GM12878 (cell line): ENCODE measurements around the gene SNX30. TPM values are rescaled to one million over a fixed set of nuclear protein-coding genes. Genes with fewer than 3 reads are reported as not detected.

Experiments used
- ATAC-seq: fragments of 200-7000 bp; cut with Tn5 transposase; 3 replicates; pipeline ENCODE4 v1.9.1; 2020; ENCODE audit warnings: mild to moderate bottlenecking, moderate library complexity
- BruUV-seq: library from RNA; stranded (reverse); fragments of 400-500 nt; replicated peaks from 2 replicates; lab custom pipeline; 2021; lab: Mats Ljungman, UMichigan
- CTCF ChIA-PET: fragments of 300-600 bp; sonication (Branson Sonifier 250); formaldehyde crosslinking; extraction: SDS; loops from one replicate; lab custom pipeline; 2021; ENCODE audit warnings: inconsistent platforms; lab: Yijun Ruan, JAX
- POLR2A ChIA-PET: fragments of 350-600 bp; formaldehyde crosslinking; extraction: SDS; loops from one replicate; lab custom pipeline; 2021; ENCODE audit warnings: inconsistent platforms; lab: Charles Lee
- RAD21 ChIA-PET: fragments of 300-600 bp; sonication (Branson Sonifier 250); formaldehyde crosslinking; loops from one replicate; lab custom pipeline; 2023; ENCODE audit warnings: antibody characterized with exemption; ENCODE audit not compliant: unreplicated experiment; lab: Charles Lee
- SMC1A ChIA-PET: fragments of 300-600 bp; sonication (Branson Sonifier 250); formaldehyde crosslinking; loops from one replicate; lab custom pipeline; 2023; ENCODE audit not compliant: unreplicated experiment, uncharacterized antibody; lab: Charles Lee
- DNase-seq: peaks from one replicate; pipeline ENCODE4 v3.0.0-alpha.2; 2011; ENCODE audit warnings: low read depth, low spot score
- FAIRE-seq: peaks from 3 replicates; lab custom pipeline; 2011; peaks lifted over from hg19 to GRCh38; lab: Jason Lieb, UNC
- H2AFZ ChIP-seq: 2 replicates; pipeline ENCODE4 v1.6.0; 2011; ENCODE audit warnings: low read depth, low read length, control low read depth; ENCODE audit not compliant: control insufficient read depth
- H3K27ac ChIP-seq: 2 replicates; pipeline ENCODE4 v1.5.1; 2011; ENCODE audit warnings: control low read depth; ENCODE audit not compliant: control insufficient read depth, insufficient read depth
- H3K27me3 ChIP-seq, 2 experiments: replicated peaks in 1 of 2; 2 replicates each; pipeline versions ENCODE4 v1.6.0 to v1.6.1; 2011; ENCODE audit warnings: low read length in 1 of 2; ENCODE audit not compliant: control insufficient read depth in 2 of 2, insufficient read depth in 2 of 2
- H3K36me3 ChIP-seq, 2 experiments: 2 replicates each; pipeline ENCODE4 v1.5.1; 2011; ENCODE audit warnings: low read length in 1 of 2; ENCODE audit not compliant: control insufficient read depth in 2 of 2, insufficient read depth in 2 of 2
- H3K4me1 ChIP-seq: 2 replicates; pipeline ENCODE4 v1.6.1; 2011; ENCODE audit warnings: mild to moderate bottlenecking, low read length, moderate library complexity, mixed read lengths; ENCODE audit not compliant: control insufficient read depth, insufficient read depth
- H3K4me2 ChIP-seq: 2 replicates; pipeline ENCODE4 v1.6.0; 2011; ENCODE audit warnings: control low read depth; ENCODE audit not compliant: control insufficient read depth, insufficient read depth
- H3K4me3 ChIP-seq: fragments of 200-600 bp; sonication (generic); 2 replicates; pipeline ENCODE4 v1.5.1; 2016
- H3K79me2 ChIP-seq: 2 replicates; pipeline ENCODE4 v1.6.0; 2011; ENCODE audit warnings: low read length; ENCODE audit not compliant: control insufficient read depth, insufficient read depth
- H3K9ac ChIP-seq: 2 replicates; pipeline ENCODE4 v1.8.0; 2011; ENCODE audit warnings: low read length, control low read depth, mixed read lengths; ENCODE audit not compliant: control insufficient read depth, insufficient read depth
- H3K9me3 ChIP-seq: replicated peaks from 3 replicates; pipeline ENCODE4 v1.5.1; 2011; ENCODE audit warnings: mild to moderate bottlenecking, low read length; ENCODE audit not compliant: control insufficient read depth, insufficient read depth
- H4K20me1 ChIP-seq: 2 replicates; pipeline ENCODE4 v1.6.0; 2011; ENCODE audit not compliant: control insufficient read depth, insufficient read depth
- HCFC1 ChIP-seq: fragments of 150-350 bp; IDR thresholded peaks from 2 replicates; pipeline ENCODE4 v1.6.1; 2014; ENCODE audit warnings: low read length
- HDAC6 ChIP-seq: fragments of 200-600 bp; sonication (generic); IDR thresholded peaks from one replicate; pipeline ENCODE4 v1.8.0; 2017; ENCODE audit warnings: antibody characterized with exemption; ENCODE audit not compliant: unreplicated experiment
- KAT2A ChIP-seq: conservative IDR thresholded peaks from 2 replicates; pipeline ENCODE4 v1.6.1; 2011; ENCODE audit warnings: low read depth, low read length; ENCODE audit not compliant: control insufficient read depth
- LARP7 ChIP-seq: fragments of 450-650 bp; IDR thresholded peaks from 2 replicates; pipeline ENCODE4 v1.6.1; 2017; ENCODE audit warnings: mild to moderate bottlenecking
- MTA2 ChIP-seq: fragments of 450-650 bp; IDR thresholded peaks from 2 replicates; pipeline ENCODE4 v1.6.1; 2016; ENCODE audit warnings: low read depth, mild to moderate bottlenecking, moderate library complexity
- PAX8 ChIP-seq: fragments of 450-650 bp; IDR thresholded peaks from 2 replicates; pipeline ENCODE4 v1.6.1; 2017; ENCODE audit warnings: mild to moderate bottlenecking, moderate library complexity
- PML ChIP-seq: IDR thresholded peaks from 2 replicates; pipeline ENCODE4 v1.6.1; 2012; ENCODE audit warnings: low read length, inconsistent platforms
- SIN3A ChIP-seq: IDR thresholded peaks from 2 replicates; pipeline ENCODE4 v1.6.1; 2012; ENCODE audit warnings: low read depth, low read length, improper control_type of control experiment
- SREBF2 ChIP-seq: IDR thresholded peaks from 2 replicates; pipeline ENCODE4 v1.6.1; 2012; ENCODE audit warnings: mild to moderate bottlenecking, low read length
- TARDBP ChIP-seq: IDR thresholded peaks from 2 replicates; pipeline ENCODE4 v1.6.1; 2016; ENCODE audit warnings: borderline replicate concordance
- WGBS: methylation state at CpG from one replicate; pipeline ENCODE4 v1.1.6; 2016; ENCODE audit warnings: low lambda C conversion rate; ENCODE audit not compliant: insufficient replicate concordance, insufficient coverage; ENCODE audit errors: missing lambda C conversion rate; 5-methylcytosine and 5-hydroxymethylcytosine counted together
- in situ Hi-C: fragments of 300-500 bp; cut with MboI; formaldehyde crosslinking; loops from 9 replicates; pipeline ENCODE4 v1.14.3; 2018; ENCODE audit warnings: mixed read lengths
- intact Hi-C: fragments of 100-400 bp; cut with micrococcal nuclease; formaldehyde crosslinking; loops from one replicate; pipeline ENCODE4 v1.14.2; 2022; ENCODE audit not compliant: unreplicated experiment
- polyA plus RNA-seq, 11 experiments: library from polyadenylated mRNA; depleted of rRNA in 4 of 11; unstranded in 6 of 11; stranded (reverse) in 5 of 11; fragments of >200 nt; fragmentation: Nextera tagmentation in 4 of 11; fragmentation: Illumina TruSeq in 1 of 11; extraction: Ambion mirVana in 4 of 11; extraction: Trizol in 1 of 11; gene quantifications; 1 replicate in 1 of 11; 2 replicates in 10 of 11; pipeline versions ENCODE4 v1.2.1 to v1.2.3, GENCODE V29; 2011 to 2016; ENCODE audit warnings: inconsistent platforms in 2 of 11, missing spikeins in 2 of 11, low read depth in 1 of 11
- total RNA-seq, 4 experiments: library from RNA; depleted of rRNA in 3 of 4; stranded (reverse); fragments of >200 nt in 3 of 4; fragmentation: Illumina TruSeq in 1 of 4; extraction: Trizol in 1 of 4; gene quantifications; 2 replicates each; pipeline versions ENCODE4 v1.2.1 to v1.2.3, GENCODE V29; 2013 to 2021
- TF ChIP-seq, protein P1 (sequence below): fragments of 150-350 bp; IDR thresholded peaks from 2 replicates; pipeline ENCODE4 v1.6.1; 2016; ENCODE audit warnings: low read depth, low read length

SNX30 gene
- total and polyA plus RNA-seq, 10 of the 15 experiments (the other 5 are each of a cell fraction or from before 2014, with no cell fraction given), result 0.53 to 4.0 (median 1.5) TPM

DNA sequence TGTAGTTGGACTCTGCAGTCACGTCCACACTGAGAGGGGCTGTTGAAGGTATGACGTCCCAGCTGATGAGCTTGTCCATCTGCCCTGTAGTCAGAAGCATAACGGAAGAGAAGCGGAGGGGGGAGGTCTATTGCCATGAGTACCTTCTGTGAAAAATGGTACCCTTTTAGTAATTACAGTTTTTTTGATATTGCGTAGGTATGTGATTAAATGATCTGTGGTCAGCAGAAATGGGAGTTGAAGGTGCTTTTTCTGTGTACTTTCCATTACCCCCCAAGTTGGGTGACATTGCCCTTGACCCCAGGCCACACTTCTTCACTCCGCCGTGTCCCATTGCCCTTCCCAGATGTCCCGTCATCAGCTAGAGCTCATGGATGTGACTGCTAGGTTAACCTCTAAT lies 45.9 kb downstream of the SNX30 start:
- CTCF ChIA-PET, result no interaction called here
- H3K9me3 ChIP-seq, result no peaks in the 10 kb centered on the region

More for the DNA sequence above, 45.9 kb downstream of the SNX30 start:
- H3K4me3 ChIP-seq, result no peak overlapping the region
- 87% methylated on average over 8 of the region's 8 CpGs for WGBS
- no peak overlapping the region for H2AFZ ChIP-seq
- no peak overlapping the region for H3K27ac ChIP-seq
- no peaks in the 10 kb centered on the region for H3K36me3 ChIP-seq
- in situ Hi-C loops (loop anchor here (5.0 kb wide), 1 partner anchor 354 kb away; no protein-coding TSS in a partner anchor), intact Hi-C loops (loop anchor here (10.0 kb wide), 1 partner anchor 712 kb away; no protein-coding TSS in a partner anchor)
- H3K4me2 ChIP-seq, result no peak overlapping the region
- SMC1A ChIA-PET, result interaction anchor here (0.9 to 1.0 kb wide), 3 partner anchors 31 to 686 kb away, joined by 3 read pairs; no protein-coding TSS in a partner anchor
- BruUV-seq, result no TSS peak
- DNase-seq, result no peak
- RAD21 ChIA-PET, result no interaction called here
- H3K9ac ChIP-seq, result no peak overlapping the region
- no peak for TF ChIP-seq HCFC1
- no peak for TF ChIP-seq PML
- TF ChIP-seq LARP7, result no peak
- TF ChIP-seq KAT2A, result no peak
- no peak for TF ChIP-seq HDAC6
- TF ChIP-seq, protein P1, sequence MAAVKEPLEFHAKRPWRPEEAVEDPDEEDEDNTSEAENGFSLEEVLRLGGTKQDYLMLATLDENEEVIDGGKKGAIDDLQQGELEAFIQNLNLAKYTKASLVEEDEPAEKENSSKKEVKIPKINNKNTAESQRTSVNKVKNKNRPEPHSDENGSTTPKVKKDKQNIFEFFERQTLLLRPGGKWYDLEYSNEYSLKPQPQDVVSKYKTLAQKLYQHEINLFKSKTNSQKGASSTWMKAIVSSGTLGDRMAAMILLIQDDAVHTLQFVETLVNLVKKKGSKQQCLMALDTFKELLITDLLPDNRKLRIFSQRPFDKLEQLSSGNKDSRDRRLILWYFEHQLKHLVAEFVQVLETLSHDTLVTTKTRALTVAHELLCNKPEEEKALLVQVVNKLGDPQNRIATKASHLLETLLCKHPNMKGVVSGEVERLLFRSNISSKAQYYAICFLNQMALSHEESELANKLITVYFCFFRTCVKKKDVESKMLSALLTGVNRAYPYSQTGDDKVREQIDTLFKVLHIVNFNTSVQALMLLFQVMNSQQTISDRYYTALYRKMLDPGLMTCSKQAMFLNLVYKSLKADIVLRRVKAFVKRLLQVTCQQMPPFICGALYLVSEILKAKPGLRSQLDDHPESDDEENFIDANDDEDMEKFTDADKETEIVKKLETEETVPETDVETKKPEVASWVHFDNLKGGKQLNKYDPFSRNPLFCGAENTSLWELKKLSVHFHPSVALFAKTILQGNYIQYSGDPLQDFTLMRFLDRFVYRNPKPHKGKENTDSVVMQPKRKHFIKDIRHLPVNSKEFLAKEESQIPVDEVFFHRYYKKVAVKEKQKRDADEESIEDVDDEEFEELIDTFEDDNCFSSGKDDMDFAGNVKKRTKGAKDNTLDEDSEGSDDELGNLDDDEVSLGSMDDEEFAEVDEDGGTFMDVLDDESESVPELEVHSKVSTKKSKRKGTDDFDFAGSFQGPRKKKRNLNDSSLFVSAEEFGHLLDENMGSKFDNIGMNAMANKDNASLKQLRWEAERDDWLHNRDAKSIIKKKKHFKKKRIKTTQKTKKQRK, result no peak
- no peak for TF ChIP-seq SREBF2
- no peak for TF ChIP-seq PAX8
- no peak for TF ChIP-seq TARDBP
- TF ChIP-seq MTA2, result no peak
- no peak for TF ChIP-seq SIN3A
- TF ChIP-seq, all 136 proteins: peak for 0
- no peaks in the 10 kb centered on the region for H3K79me2 ChIP-seq
- no peaks in the 10 kb centered on the region for H3K27me3 ChIP-seq
- no peak for FAIRE-seq
- ATAC-seq, result no peak
- POLR2A ChIA-PET, result no interaction called here
- H3K4me1 ChIP-seq, result peaks cover 3% of the 10 kb centered on the region; the same call in 1 of the 2 replicates
- H4K20me1 ChIP-seq, result no peaks in the 10 kb centered on the region
